Astrocyte (in vitro differentiated cells and primary cell): Measurements from ENCODE around the gene C14orf39. TPM values are rescaled to one million over a fixed set of nuclear protein-coding genes. Genes with fewer than 3 reads are reported as not detected.

Source experiments
- DNase-seq: peaks from one replicate; pipeline ENCODE4 v3.0.0-alpha.2; 2010; ENCODE audit warnings: low read depth
- FAIRE-seq: peaks from 2 replicates; lab custom pipeline; 2011; peaks lifted over from hg19 to GRCh38; lab: Jason Lieb, UNC
- H2AFZ ChIP-seq: 2 replicates; pipeline ENCODE4 v1.6.0; 2012; ENCODE audit warnings: low read depth, low read length, inconsistent platforms
- H3K27ac ChIP-seq: 2 replicates; pipeline ENCODE4 v1.5.1; 2011; ENCODE audit warnings: low read depth, low read length, inconsistent platforms
- H3K27me3 ChIP-seq: 2 replicates; pipeline ENCODE4 v1.6.0; 2011; ENCODE audit warnings: low read length, inconsistent platforms; ENCODE audit not compliant: insufficient read depth
- H3K36me3 ChIP-seq: 2 replicates; pipeline ENCODE4 v1.5.1; 2011; ENCODE audit warnings: low read length, inconsistent platforms; ENCODE audit not compliant: insufficient read depth
- H3K4me1 ChIP-seq: 2 replicates; pipeline ENCODE4 v1.5.1; 2011; ENCODE audit warnings: low read length, inconsistent platforms; ENCODE audit not compliant: insufficient read depth
- H3K4me2 ChIP-seq: 2 replicates; pipeline ENCODE4 v1.6.0; 2012; ENCODE audit warnings: low read length, inconsistent platforms
- H3K4me3 ChIP-seq: 2 replicates; pipeline ENCODE4 v1.5.1; 2011; ENCODE audit warnings: low read depth, mild to moderate bottlenecking, low read length, inconsistent platforms; ENCODE audit not compliant: insufficient read depth
- H3K79me2 ChIP-seq: 2 replicates; pipeline ENCODE4 v1.6.0; 2012; ENCODE audit warnings: mild to moderate bottlenecking, low read length, inconsistent platforms; ENCODE audit not compliant: insufficient read depth
- H3K9ac ChIP-seq: 2 replicates; pipeline ENCODE4 v1.6.0; 2012; ENCODE audit warnings: mild to moderate bottlenecking, low read length, inconsistent platforms
- H3K9me3 ChIP-seq: 2 replicates; pipeline ENCODE4 v1.5.1; 2012; ENCODE audit warnings: low read depth, mild to moderate bottlenecking, low read length, inconsistent platforms; ENCODE audit not compliant: insufficient read depth
- H4K20me1 ChIP-seq: 2 replicates; pipeline ENCODE4 v1.6.0; 2012; ENCODE audit warnings: low read length, inconsistent platforms; ENCODE audit not compliant: insufficient read depth
- H3K27ac Mint-ChIP-seq: one replicate; pipeline ENCODE4 v1.8.0; 2021; ENCODE audit warnings: mild to moderate bottlenecking, mixed read lengths; ENCODE audit not compliant: unreplicated experiment
- H3K27me3 Mint-ChIP-seq: one replicate; pipeline ENCODE4 v1.8.0; 2021; ENCODE audit warnings: low read depth, mixed read lengths; ENCODE audit not compliant: unreplicated experiment
- H3K36me3 Mint-ChIP-seq: one replicate; pipeline ENCODE4 v1.8.0; 2021; ENCODE audit warnings: low read depth, mixed read lengths; ENCODE audit not compliant: unreplicated experiment
- H3K4me1 Mint-ChIP-seq: one replicate; pipeline ENCODE4 v1.8.0; 2021; ENCODE audit warnings: low read depth, mixed read lengths; ENCODE audit not compliant: unreplicated experiment
- H3K4me3 Mint-ChIP-seq: one replicate; pipeline ENCODE4 v1.8.0; 2021; ENCODE audit warnings: mild to moderate bottlenecking, moderate library complexity, mixed read lengths; ENCODE audit not compliant: unreplicated experiment
- H3K9me3 Mint-ChIP-seq: one replicate; pipeline ENCODE4 v1.8.0; 2021; ENCODE audit warnings: mild to moderate bottlenecking, mixed read lengths; ENCODE audit not compliant: unreplicated experiment
- CTCF ChIP-seq: IDR thresholded peaks from 2 replicates; pipeline ENCODE4 v1.5.1; 2011; ENCODE audit warnings: low read depth, mild to moderate bottlenecking, inconsistent platforms, low read length, moderate library complexity; ENCODE audit not compliant: insufficient read depth
- EZH2 ChIP-seq: IDR thresholded peaks from 2 replicates; pipeline ENCODE4 v1.6.1; 2012; ENCODE audit warnings: mild to moderate bottlenecking, low read length, inconsistent platforms; ENCODE audit not compliant: insufficient read depth
- total RNA-seq: library from RNA; stranded (reverse); gene quantifications from 2 replicates; pipeline ENCODE4 v1.2.1, GENCODE V29; 2021

The C14orf39 gene
- total RNA-seq, 1 donor from 2014 or later: 2.1 TPM

- H3K4me1 ChIP-seq: no peaks in the 10 kb centered on the region
- no peaks in the 10 kb centered on the region for H3K4me1 Mint-ChIP-seq
- H3K27ac ChIP-seq: no peak overlapping the region
- no peak for DNase-seq
- no peak overlapping the region for H3K9ac ChIP-seq
- H3K9me3 ChIP-seq: peaks cover 3% of the 10 kb centered on the region
- peak overlapping the region; percentile 0 for H3K27ac Mint-ChIP-seq
- H3K79me2 ChIP-seq: no peaks in the 10 kb centered on the region
- H3K36me3 Mint-ChIP-seq: no peaks in the 10 kb centered on the region
- no peak for FAIRE-seq
- H3K9me3 Mint-ChIP-seq: peaks cover 4% of the 10 kb centered on the region
- H3K27me3 Mint-ChIP-seq: peaks cover 67% of the 10 kb centered on the region
- H3K36me3 ChIP-seq: no peaks in the 10 kb centered on the region
- peak overlapping the region; percentile 83 for H3K4me3 Mint-ChIP-seq
- peak overlapping the region; percentile 77 for H3K4me2 ChIP-seq
- peak overlapping the region; percentile 23 for H3K4me3 ChIP-seq
- TF ChIP-seq CTCF: no peak
- no peak for TF ChIP-seq EZH2
- H4K20me1 ChIP-seq: no peaks in the 10 kb centered on the region
- peaks cover 85% of the 10 kb centered on the region for H3K27me3 ChIP-seq
- H2AFZ ChIP-seq: peak overlapping the region; percentile 47
These were observed 28.5 kb upstream of the C14orf39 start for GRCh38 chr14:60514378-60514740.

GRCh38 chr14:60512973-60513571 is 27.2 kb upstream of the C14orf39 start:
- H3K4me3 Mint-ChIP-seq: no peak overlapping the region
- H3K79me2 ChIP-seq: no peaks in the 10 kb centered on the region

GRCh38 chr14:60512126-60512525 is 26.3 kb upstream of the C14orf39 start:
- Histone ChIP-seq H3K27ac (no peak overlapping the region), H2AFZ (no peak overlapping the region), H3K9me3 (peaks cover 3% of the 10 kb centered on the region), H3K4me3 (no peak overlapping the region), H3K79me2 (no peaks in the 10 kb centered on the region), H3K4me1 (no peaks in the 10 kb centered on the region), H4K20me1 (no peaks in the 10 kb centered on the region), H3K27me3 (peaks cover 95% of the 10 kb centered on the region), H3K4me2 (no peak overlapping the region), H3K9ac (no peak overlapping the region), H3K36me3 (no peaks in the 10 kb centered on the region)
- no peak for DNase-seq
- Mint-ChIP-seq H3K36me3 (no peaks in the 10 kb centered on the region), H3K27ac (no peak overlapping the region), H3K27me3 (peaks cover 79% of the 10 kb centered on the region), H3K4me1 (peaks cover 2% of the 10 kb centered on the region), H3K4me3 (no peak overlapping the region), H3K9me3 (peaks cover 4% of the 10 kb centered on the region)
- no peak for FAIRE-seq
- TF ChIP-seq EZH2 (no peak), CTCF (no peak)

More at GRCh38 chr14:60512973-60513571, 27.2 kb upstream of the C14orf39 start:
- H4K20me1 ChIP-seq: no peaks in the 10 kb centered on the region
- DNase-seq: no peak
- no peak overlapping the region for H3K4me2 ChIP-seq
- peaks cover 3% of the 10 kb centered on the region for H3K9me3 ChIP-seq
- TF ChIP-seq EZH2: no peak
- no peaks in the 10 kb centered on the region for H3K36me3 ChIP-seq
- no peaks in the 10 kb centered on the region for H3K4me1 ChIP-seq
- Mint-ChIP-seq H3K27ac (no peak overlapping the region), H3K27me3 (peaks cover 73% of the 10 kb centered on the region), H3K4me1 (peaks cover 2% of the 10 kb centered on the region), H3K36me3 (no peaks in the 10 kb centered on the region), H3K9me3 (peaks cover 4% of the 10 kb centered on the region)
- H2AFZ ChIP-seq: no peak overlapping the region
- no peak overlapping the region for H3K9ac ChIP-seq
- H3K27ac ChIP-seq: no peak overlapping the region
- peaks cover 88% of the 10 kb centered on the region for H3K27me3 ChIP-seq
- no peak overlapping the region for H3K4me3 ChIP-seq
- no peak for FAIRE-seq
